Kidney epithelial cell (primary cell): ENCODE measurements around the gene POLR3K. TPM values are rescaled to one million over a fixed set of nuclear protein-coding genes. Genes with fewer than 3 reads are reported as not detected.
"Not testable (repeated sequence)": the region's sequence is repeated elsewhere in the genome, so short reads cannot be mapped to it uniquely, and the experiment has no call there.

ENCODE experiments used
- DNase-seq: peaks from one replicate; pipeline ENCODE4 v3.0.0-alpha.2; 2010; ENCODE audit warnings: low read depth
- H3K27me3 ChIP-seq: 2 replicates; pipeline ENCODE4 v1.6.0; 2011; ENCODE audit warnings: low read length; ENCODE audit not compliant: control insufficient read depth, insufficient read depth
- H3K36me3 ChIP-seq: 2 replicates; pipeline ENCODE4 v1.5.1; 2011; ENCODE audit warnings: low read length; ENCODE audit not compliant: control insufficient read depth, insufficient read depth
- H3K4me3 ChIP-seq: 2 replicates; pipeline ENCODE4 v1.5.1; 2011; ENCODE audit warnings: low read depth, mild to moderate bottlenecking, control low read depth, low read length
- CTCF ChIP-seq: IDR thresholded peaks from 2 replicates; pipeline ENCODE4 v1.5.1; 2011; ENCODE audit warnings: mild to moderate bottlenecking, moderate library complexity, low read length, control low read depth, inconsistent platforms; ENCODE audit not compliant: insufficient read depth, poor library complexity, severe bottlenecking
- total RNA-seq: library from RNA; depleted of rRNA; stranded (reverse); fragments of >200 nt; gene quantifications from 2 replicates; pipeline ENCODE4 v1.2.3, GENCODE V29; 2015

Gene POLR3K
- total RNA-seq, 1 donor from 2014 or later = 5.5 TPM

- Histone ChIP-seq H3K36me3 (no peaks in the 10 kb centered on the region), H3K27me3 (no peaks in the 10 kb centered on the region), H3K4me3 (no peak overlapping the region)
- no peak for DNase-seq
- no peak for TF ChIP-seq CTCF
Observed at GRCh38 chr16:43294-43693, 10.1 kb downstream of the POLR3K start.

GRCh38 chr16:42691-43090 is 10.7 kb downstream of the POLR3K start:
- Histone ChIP-seq H3K4me3 (no peak overlapping the region), H3K27me3 (no peaks in the 10 kb centered on the region), H3K36me3 (no peaks in the 10 kb centered on the region)
- DNase-seq = no peak
- TF ChIP-seq CTCF = no peak

- Histone ChIP-seq H3K27me3 (no peaks in the 10 kb centered on the region), H3K36me3 (no peaks in the 10 kb centered on the region), H3K4me3 (no peak overlapping the region)
- no peak for DNase-seq
- no peak for TF ChIP-seq CTCF
Observed at GRCh38 chr16:42069-42457, 11.3 kb downstream of the POLR3K start.

GRCh38 chr16:41439-42068 is 11.9 kb downstream of the POLR3K start:
- no peaks in the 10 kb centered on the region for H3K36me3 ChIP-seq
- H3K4me3 ChIP-seq = no peak overlapping the region
- DNase-seq = no peak
- TF ChIP-seq CTCF = no peak
- H3K27me3 ChIP-seq = no peaks in the 10 kb centered on the region

- DNase-seq = no peak
- no peak overlapping the region for H3K4me3 ChIP-seq
- no peak for TF ChIP-seq CTCF
- H3K27me3 ChIP-seq = no peaks in the 10 kb centered on the region
- no peaks in the 10 kb centered on the region for H3K36me3 ChIP-seq
Observed at GRCh38 chr16:38941-39892, 14.2 kb downstream of the POLR3K start.

GRCh38 chr16:38206-38605 is 15.2 kb downstream of the POLR3K start:
- not testable (repeated sequence) for H3K4me3 ChIP-seq, H3K36me3 ChIP-seq, H3K27me3 ChIP-seq, DNase-seq
